GM19463 (cell line): ENCODE measurements around the gene CLEC4M.
"Not testable (repeated sequence)": the region's sequence is repeated elsewhere in the genome, so short reads cannot be mapped to it uniquely, and the experiment has no call there.

Experiments
- ATAC-seq: cut with Tn5 transposase; IDR thresholded peaks from one replicate; pipeline ENCODE4 v1.9.1; 2021; ENCODE audit warnings: mild to moderate bottlenecking, moderate library complexity; ENCODE audit not compliant: unreplicated experiment

Gene CLEC4M

GRCh38 chr19:7806234-7806633, 43.2 kb downstream of the CLEC4M start:
- no peak for ATAC-seq

GRCh38 chr19:7806876-7807275, 43.8 kb downstream of the CLEC4M start:
- ATAC-seq: no peak

- no peak for ATAC-seq
Observed at GRCh38 chr19:7808108-7808507, 45.1 kb downstream of the CLEC4M start.

- no peak for ATAC-seq
Observed at GRCh38 chr19:7811989-7812388, 48.9 kb downstream of the CLEC4M start.

- ATAC-seq: no peak
Observed at GRCh38 chr19:7815325-7815724, 52.3 kb downstream of the CLEC4M start.

GRCh38 chr19:7816040-7816439, 53.0 kb downstream of the CLEC4M start:
- ATAC-seq: not testable (repeated sequence)

- no peak for ATAC-seq
Observed at GRCh38 chr19:7817801-7818200, 54.8 kb downstream of the CLEC4M start.

GRCh38 chr19:7818806-7819205, 55.8 kb downstream of the CLEC4M start:
- ATAC-seq: no peak
